AG09319 (cell line): ENCODE data around the gene ARHGAP15.

Experiments
- DNase-seq: peaks from one replicate; pipeline ENCODE4 v3.0.0-alpha.2; 2010; ENCODE audit warnings: low read depth; ENCODE audit errors: extremely low read depth
- TF ChIP-seq, protein P1 (sequence below): IDR thresholded peaks from 2 replicates; pipeline ENCODE4 v1.5.1; 2011; ENCODE audit warnings: low read depth, mild to moderate bottlenecking, inconsistent platforms, low read length, moderate library complexity

Gene ARHGAP15

DNA sequence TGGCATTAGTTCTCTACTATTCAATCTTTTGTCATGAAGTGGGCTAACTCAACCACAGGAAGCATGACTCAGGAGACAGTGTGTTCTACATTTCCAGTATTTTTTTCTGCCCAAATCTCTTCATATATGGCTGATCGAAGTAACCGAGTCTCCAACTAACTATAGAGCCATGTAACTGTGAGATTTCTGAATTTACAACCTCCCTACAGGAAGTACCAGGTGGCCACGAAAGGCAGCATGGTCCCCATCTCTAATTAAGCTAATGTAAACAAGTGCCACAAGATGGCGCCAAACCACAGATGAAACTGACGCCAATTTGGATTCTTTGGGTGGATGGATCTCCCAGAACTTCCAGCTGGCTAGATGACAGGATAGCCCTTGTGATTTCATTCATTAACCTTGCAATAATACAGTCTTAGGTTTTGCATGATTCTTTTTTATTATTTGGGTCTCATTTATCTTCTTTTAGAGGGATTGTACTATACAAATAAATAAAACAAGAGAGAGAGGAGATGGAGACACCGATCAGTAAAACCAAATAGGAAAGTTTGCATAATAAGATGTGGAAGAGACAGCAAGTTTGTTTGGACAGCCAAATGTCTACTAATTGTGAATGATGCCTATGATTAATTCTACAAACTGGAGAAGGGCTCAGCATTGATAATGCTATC is 18.3 kb upstream of the ARHGAP15 start:
- peak; percentile 4 for DNase-seq
- TF ChIP-seq, protein P1, sequence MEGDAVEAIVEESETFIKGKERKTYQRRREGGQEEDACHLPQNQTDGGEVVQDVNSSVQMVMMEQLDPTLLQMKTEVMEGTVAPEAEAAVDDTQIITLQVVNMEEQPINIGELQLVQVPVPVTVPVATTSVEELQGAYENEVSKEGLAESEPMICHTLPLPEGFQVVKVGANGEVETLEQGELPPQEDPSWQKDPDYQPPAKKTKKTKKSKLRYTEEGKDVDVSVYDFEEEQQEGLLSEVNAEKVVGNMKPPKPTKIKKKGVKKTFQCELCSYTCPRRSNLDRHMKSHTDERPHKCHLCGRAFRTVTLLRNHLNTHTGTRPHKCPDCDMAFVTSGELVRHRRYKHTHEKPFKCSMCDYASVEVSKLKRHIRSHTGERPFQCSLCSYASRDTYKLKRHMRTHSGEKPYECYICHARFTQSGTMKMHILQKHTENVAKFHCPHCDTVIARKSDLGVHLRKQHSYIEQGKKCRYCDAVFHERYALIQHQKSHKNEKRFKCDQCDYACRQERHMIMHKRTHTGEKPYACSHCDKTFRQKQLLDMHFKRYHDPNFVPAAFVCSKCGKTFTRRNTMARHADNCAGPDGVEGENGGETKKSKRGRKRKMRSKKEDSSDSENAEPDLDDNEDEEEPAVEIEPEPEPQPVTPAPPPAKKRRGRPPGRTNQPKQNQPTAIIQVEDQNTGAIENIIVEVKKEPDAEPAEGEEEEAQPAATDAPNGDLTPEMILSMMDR, result peak; percentile 54

DNA sequence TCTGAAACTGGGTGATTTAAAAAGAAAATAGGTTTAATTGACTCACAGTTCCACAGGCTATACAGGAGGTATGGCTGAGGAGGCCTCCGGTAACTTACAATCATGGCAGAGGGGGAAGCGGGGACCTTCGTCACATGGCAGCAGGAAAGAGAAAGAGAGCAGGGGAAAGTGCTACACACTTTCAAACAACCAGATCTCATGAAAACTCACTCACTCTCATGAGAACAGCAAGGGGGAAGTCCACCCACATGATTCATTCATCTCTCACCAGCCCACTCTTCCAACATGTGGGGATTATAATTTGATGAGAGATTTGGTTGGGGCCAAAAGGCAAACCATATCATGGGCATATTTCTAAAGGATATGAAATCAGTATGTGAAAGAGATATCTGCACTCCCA is 12.0 kb upstream of the ARHGAP15 start:
- TF ChIP-seq, protein P1, result no peak
- DNase-seq, result no peak

DNA sequence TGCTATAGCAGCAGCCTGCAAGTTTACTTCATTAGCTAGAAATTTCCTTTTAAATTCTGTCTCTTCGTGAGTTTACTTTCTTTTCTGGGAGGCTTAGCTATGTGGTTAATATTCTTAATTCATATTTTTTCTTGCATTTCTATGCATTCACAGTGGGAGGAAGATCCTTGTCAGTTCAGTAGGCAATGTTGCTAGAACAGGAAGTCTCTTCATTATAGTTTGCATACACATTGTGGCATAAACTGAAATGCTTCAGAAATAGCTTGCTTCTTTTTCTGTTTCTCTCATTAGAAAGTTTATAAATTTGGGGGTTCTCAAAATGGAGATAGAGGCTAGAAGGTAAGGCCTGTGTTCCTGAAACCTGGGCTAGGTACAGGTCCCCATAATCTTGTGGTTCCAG is 8.1 kb upstream of the ARHGAP15 start:
- DNase-seq, result no peak
- TF ChIP-seq, protein P1, result no peak

DNA sequence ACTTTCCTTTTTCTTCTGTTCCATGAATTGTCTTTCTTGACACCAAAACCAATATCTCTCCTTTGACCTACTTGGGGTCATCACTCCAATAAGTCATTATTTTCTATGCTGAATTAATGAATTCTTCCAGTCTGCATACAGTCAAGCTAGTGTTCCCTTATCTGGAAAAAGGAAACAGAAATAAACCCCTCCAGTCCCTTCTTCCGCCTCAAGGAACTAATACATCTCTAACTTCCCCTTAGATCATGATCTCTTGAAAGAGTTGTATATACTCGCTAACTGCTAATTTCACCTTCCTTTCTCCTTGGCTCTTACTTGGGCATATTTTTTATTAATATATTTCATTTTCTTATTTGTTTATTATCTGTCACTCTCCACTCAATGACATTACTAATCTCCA is 7.3 kb upstream of the ARHGAP15 start:
- TF ChIP-seq, protein P1, result no peak
- no peak for DNase-seq

GRCh38 chr2:143123911-143124310 is 5.3 kb upstream of the ARHGAP15 start:
- no peak for DNase-seq

DNA sequence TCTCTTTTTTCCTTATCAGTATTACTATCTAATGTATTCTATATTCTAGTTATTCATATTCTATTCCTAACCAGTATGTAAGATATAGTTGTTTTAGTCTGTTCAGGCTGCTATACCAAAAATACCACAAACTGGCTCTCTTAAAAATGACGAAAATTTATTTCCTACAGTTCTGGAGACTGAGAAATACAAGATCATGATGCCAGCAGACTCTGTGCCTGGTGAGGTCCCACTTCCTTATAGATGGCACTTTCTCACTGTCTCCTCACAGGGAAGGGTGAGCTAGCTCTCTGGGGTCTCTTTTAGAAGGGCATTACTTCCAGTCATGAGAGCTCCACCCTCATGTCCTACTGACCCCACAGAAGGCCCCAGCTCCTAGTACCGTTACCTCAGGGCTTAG is 4.8 kb upstream of the ARHGAP15 start:
- DNase-seq, result no peak
- TF ChIP-seq, protein P1, result no peak

More at GRCh38 chr2:143123911-143124310, 5.3 kb upstream of the ARHGAP15 start:
- TF ChIP-seq, protein P1, result no peak

DNA sequence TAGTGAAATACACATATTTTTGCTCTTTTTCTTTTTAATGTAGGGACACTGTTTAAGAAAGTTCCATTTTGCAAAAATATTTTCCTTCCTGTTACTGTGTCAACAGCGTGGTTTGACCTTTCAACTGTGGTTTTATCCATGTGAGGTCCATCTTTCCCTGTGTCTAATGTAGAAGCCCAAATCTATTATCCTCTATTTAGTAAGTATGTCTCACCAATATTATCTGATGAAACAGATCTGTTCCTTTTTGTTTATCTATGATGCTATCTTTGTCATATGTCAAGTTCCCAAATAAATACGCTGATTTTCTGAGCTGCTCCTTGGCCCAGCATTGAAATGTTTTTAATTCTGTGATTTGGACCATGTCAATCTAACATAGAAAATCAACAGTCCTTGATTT is 3.5 kb upstream of the ARHGAP15 start:
- TF ChIP-seq, protein P1, result no peak
- DNase-seq, result no peak
